ENCODE results near the gene VCX3B. TPM values are rescaled to one million over a fixed set of nuclear protein-coding genes. Genes with fewer than 3 reads are reported as not detected.
"Not testable (repeated sequence)": the region's sequence is repeated elsewhere in the genome, so short reads cannot be mapped to it uniquely, and the experiment has no call there.

Gene VCX3B
- not detected for total RNA-seq

DNA sequence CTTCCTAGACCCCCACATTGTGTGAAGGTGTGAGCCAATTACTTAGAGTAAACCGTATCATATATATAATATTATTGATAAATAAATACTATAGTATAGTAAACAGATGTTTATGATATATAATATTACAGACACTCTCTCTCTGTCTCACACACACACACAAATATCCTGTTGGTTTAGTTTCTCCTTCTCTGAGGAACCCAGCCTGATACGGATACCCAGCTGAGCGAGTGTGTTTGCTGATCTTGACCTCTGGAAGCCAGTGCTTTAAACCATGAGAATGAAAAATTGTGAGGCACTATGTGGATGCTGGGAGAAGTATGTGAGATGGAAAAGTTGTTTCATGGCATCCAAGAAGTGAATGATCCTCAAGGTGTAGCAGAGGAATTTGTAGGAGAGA lies at the start of gene VCX3B:
Gene VCX3B, plus strand, starts transcription at position 301 of the 400 bp plus-strand sequence. CDS start 621 bp downstream, outside the sequence.
- H3K27ac ChIP-seq; H3K4me3 ChIP-seq; DNase-seq; H3K9ac ChIP-seq (ENCODE audit: low read depth in 2 of 2, low read length in 2 of 2); H3K4me1 ChIP-seq; H3K27me3 ChIP-seq; H3K36me3 ChIP-seq; intact Hi-C loops (cut with DNase I); H3K9me3 ChIP-seq: not testable (repeated sequence)

DNA sequence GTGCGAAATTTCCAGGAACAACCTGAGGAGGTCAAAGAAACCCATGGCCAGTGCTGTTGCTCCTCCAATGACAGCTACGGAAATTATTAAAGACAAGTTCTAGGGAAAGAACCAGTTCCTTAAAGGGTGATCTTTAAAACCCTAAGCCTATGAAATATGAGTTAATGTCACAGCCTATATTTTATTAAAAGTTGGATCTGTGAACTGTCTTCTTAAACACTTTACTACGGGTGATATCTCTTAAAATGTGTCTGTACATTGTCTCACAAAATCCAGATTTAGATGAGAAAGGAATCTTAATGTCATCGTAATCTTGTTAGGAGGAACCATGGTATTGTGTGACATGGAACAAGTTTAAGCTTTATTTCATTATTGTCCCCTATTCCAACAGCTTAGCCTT lies 46.3 kb upstream of the VCX3B start:
- H3K4me1 ChIP-seq, result no peaks in the 10 kb centered on the region
- no peaks in the 10 kb centered on the region for H3K27me3 ChIP-seq
- H3K36me3 ChIP-seq, result no peaks in the 10 kb centered on the region
- TF ChIP-seq, protein P1, sequence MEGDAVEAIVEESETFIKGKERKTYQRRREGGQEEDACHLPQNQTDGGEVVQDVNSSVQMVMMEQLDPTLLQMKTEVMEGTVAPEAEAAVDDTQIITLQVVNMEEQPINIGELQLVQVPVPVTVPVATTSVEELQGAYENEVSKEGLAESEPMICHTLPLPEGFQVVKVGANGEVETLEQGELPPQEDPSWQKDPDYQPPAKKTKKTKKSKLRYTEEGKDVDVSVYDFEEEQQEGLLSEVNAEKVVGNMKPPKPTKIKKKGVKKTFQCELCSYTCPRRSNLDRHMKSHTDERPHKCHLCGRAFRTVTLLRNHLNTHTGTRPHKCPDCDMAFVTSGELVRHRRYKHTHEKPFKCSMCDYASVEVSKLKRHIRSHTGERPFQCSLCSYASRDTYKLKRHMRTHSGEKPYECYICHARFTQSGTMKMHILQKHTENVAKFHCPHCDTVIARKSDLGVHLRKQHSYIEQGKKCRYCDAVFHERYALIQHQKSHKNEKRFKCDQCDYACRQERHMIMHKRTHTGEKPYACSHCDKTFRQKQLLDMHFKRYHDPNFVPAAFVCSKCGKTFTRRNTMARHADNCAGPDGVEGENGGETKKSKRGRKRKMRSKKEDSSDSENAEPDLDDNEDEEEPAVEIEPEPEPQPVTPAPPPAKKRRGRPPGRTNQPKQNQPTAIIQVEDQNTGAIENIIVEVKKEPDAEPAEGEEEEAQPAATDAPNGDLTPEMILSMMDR (IDR thresholded peaks at IDR 0.05), result no peak
- H3K9me3 ChIP-seq, result no peaks in the 10 kb centered on the region
- intact Hi-C loops (cut with DNase I), result no loop called here
- no peak for DNase-seq
- no peak overlapping the region for H3K27ac ChIP-seq
- H3K9ac ChIP-seq (ENCODE audit: low read depth in 2 of 2, low read length in 2 of 2), result no peak overlapping the region
- H3K4me3 ChIP-seq, result no peak overlapping the region

DNA sequence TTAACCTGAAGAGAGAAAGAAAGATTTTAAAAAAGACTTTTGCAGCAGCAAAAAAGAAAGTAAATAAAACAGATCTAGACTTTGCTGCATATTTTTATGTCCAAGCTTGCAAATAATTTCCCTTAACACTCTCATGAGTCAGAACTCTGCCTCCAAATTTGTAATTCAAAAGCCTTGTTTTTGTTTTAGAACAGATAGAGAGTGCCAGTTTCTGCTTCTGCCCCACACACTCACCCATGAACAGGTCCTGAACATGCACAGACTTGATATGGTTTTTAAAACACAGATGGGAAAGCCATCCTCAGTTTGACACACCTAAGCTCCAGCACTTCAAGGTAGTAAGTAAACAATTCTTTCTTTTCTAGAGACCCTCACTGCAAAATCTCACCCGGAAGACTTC lies 39.7 kb upstream of the VCX3B start:
- Histone ChIP-seq H3K36me3 (no peaks in the 10 kb centered on the region), H3K27me3 (no peaks in the 10 kb centered on the region), H3K4me3 (no peak overlapping the region), H3K27ac (no peak overlapping the region), H3K4me1 (no peaks in the 10 kb centered on the region), H3K9me3 (no peaks in the 10 kb centered on the region), H3K9ac (ENCODE audit: low read depth in 2 of 2, low read length in 2 of 2) (no peak overlapping the region)
- TF ChIP-seq, protein P1 (IDR thresholded peaks at IDR 0.05), result no peak
- intact Hi-C loops (cut with DNase I), result no loop called here
- no peak for DNase-seq

DNA sequence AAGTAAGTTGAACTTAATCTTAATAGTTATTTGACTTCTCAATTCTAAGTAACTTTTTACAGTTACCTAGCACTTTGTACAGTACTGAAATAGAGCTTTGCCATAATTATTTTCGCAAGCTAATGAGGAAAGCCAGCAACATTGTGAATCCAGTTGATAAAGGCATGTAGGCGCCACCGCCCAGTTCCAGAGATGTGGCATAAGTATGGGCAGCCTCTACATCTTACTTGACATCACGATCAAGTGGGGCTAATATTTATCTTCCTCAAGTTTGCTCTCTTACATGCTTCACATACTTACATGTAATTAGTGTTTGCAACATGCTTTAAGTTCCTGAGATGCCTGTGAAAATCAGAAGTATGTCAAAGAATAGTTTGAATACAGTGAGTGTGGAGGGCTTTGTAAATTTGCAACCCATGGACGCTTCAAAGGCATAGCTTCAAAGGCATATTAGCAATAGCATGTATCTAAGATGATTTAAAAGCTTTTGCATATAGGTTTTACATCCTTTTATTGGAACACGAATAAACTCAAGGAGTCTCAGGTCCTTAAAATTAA lies 34.9 kb upstream of the VCX3B start:
- no peak for DNase-seq
- Histone ChIP-seq H3K9me3 (no peaks in the 10 kb centered on the region), H3K9ac (ENCODE audit: low read depth in 2 of 2, low read length in 2 of 2) (no peak overlapping the region), H3K4me3 (no peak overlapping the region), H3K4me1 (no peaks in the 10 kb centered on the region), H3K27ac (no peak overlapping the region), H3K36me3 (no peaks in the 10 kb centered on the region), H3K27me3 (no peaks in the 10 kb centered on the region)
- TF ChIP-seq, protein P1 (IDR thresholded peaks at IDR 0.05), result no peak
- intact Hi-C loops (cut with DNase I), result no loop called here

DNA sequence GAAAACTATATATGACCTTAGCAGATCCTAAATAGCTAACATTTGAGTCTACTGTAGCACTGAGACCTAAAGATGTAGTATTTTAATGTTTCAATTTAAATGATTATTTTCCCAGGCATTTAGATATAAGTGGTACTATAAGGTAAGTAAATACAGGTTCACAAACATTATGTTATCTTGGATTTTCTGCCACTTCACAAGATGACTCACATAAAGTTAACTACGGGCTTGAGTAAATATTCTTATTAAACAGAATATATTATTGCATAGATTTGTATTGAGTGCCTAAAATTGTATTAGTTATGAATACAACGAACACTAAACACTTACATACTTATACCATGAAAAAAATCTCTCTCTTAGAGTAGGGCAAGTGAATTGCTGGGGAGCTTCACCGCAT lies 34.2 kb upstream of the VCX3B start:
- no peak overlapping the region for H3K4me3 ChIP-seq
- H3K27me3 ChIP-seq, result no peaks in the 10 kb centered on the region
- DNase-seq, result no peak
- intact Hi-C loops (cut with DNase I), result no loop called here
- H3K27ac ChIP-seq, result no peak overlapping the region
- H3K9ac ChIP-seq (ENCODE audit: low read depth in 2 of 2, low read length in 2 of 2), result no peak overlapping the region
- TF ChIP-seq, protein P1 (IDR thresholded peaks at IDR 0.05), result no peak
- H3K36me3 ChIP-seq, result no peaks in the 10 kb centered on the region
- H3K4me1 ChIP-seq, result no peaks in the 10 kb centered on the region
- H3K9me3 ChIP-seq, result no peaks in the 10 kb centered on the region

DNA sequence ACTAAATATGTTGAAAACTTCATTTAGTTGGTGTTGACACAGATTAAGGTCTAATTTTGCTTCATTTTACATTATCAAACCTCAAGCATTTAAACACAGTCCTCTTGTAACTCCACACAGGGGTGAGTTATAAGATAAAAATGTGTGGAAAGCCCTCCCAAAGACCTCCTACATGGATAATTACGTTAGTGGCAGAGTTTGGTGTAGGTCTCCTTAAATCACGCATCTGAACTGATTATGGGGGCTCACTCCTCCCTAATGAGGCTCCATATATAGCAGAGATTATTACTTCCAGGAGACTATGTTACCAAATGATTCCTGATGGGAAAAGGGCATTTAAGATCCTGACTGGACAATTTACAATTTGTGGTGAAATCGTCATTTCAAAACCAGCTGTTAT lies 32.2 kb upstream of the VCX3B start:
- intact Hi-C loops (cut with DNase I), result no loop called here
- Histone ChIP-seq H3K9ac (ENCODE audit: low read depth in 2 of 2, low read length in 2 of 2) (no peak overlapping the region), H3K4me3 (no peak overlapping the region), H3K9me3 (no peaks in the 10 kb centered on the region), H3K27ac (no peak overlapping the region), H3K36me3 (no peaks in the 10 kb centered on the region), H3K4me1 (no peaks in the 10 kb centered on the region), H3K27me3 (no peaks in the 10 kb centered on the region)
- no peak for DNase-seq
- TF ChIP-seq, protein P1 (IDR thresholded peaks at IDR 0.05), result no peak
